A673 (cell line): ENCODE results near the gene TAC3. TPM values are rescaled to one million over a fixed set of nuclear protein-coding genes. Genes with fewer than 3 reads are reported as not detected.
"Not testable (repeated sequence)": the region's sequence is repeated elsewhere in the genome, so short reads cannot be mapped to it uniquely, and the experiment has no call there.

ENCODE experiments used
- BruUV-seq: library from RNA; stranded (reverse); fragments of 400-500 nt; replicated peaks from 2 replicates; lab custom pipeline; 2021; lab: Mats Ljungman, UMichigan
- CTCF ChIA-PET: fragments of 300-600 bp; sonication (Branson Sonifier 250); formaldehyde crosslinking; loops from one replicate; lab custom pipeline; 2022; ENCODE audit warnings: antibody characterized with exemption; lab: Charles Lee
- POLR2A ChIA-PET: fragments of 300-600 bp; sonication (Branson Sonifier 250); formaldehyde crosslinking; loops from one replicate; lab custom pipeline; 2022; ENCODE audit warnings: antibody characterized with exemption; ENCODE audit not compliant: low non-redundant PET; lab: Charles Lee
- DNase-seq: peaks from one replicate; pipeline ENCODE4 v3.0.0-alpha.2; 2015; ENCODE audit warnings: low spot score
- H3K27ac ChIP-seq: fragments of 200-600 bp; sonication (generic); 2 replicates; pipeline ENCODE4 v1.5.1; 2016; ENCODE audit warnings: mixed run types, low read depth, mild to moderate bottlenecking, mixed read lengths, antibody characterized with exemption, low read length; ENCODE audit not compliant: poor library complexity, severe bottlenecking
- H3K27me3 ChIP-seq: fragments of 200-600 bp; sonication (generic); replicated peaks from 2 replicates; pipeline ENCODE4 v1.6.1; 2017; ENCODE audit warnings: mixed run types, low read depth, mild to moderate bottlenecking, mixed read lengths, antibody characterized with exemption, low read length; ENCODE audit not compliant: insufficient read depth, poor library complexity
- H3K36me3 ChIP-seq: fragments of 200-600 bp; sonication (generic); 2 replicates; pipeline ENCODE4 v1.6.1; 2016; ENCODE audit warnings: mixed run types, mild to moderate bottlenecking, mixed read lengths, antibody characterized with exemption, low read length; ENCODE audit not compliant: insufficient read depth, poor library complexity, severe bottlenecking
- H3K4me1 ChIP-seq: fragments of 200-600 bp; sonication (generic); 2 replicates; pipeline ENCODE4 v1.6.1; 2017; ENCODE audit warnings: mixed run types, mild to moderate bottlenecking, mixed read lengths, antibody characterized with exemption, low read length; ENCODE audit not compliant: insufficient read depth, poor library complexity, severe bottlenecking
- H3K4me3 ChIP-seq: fragments of 200-600 bp; sonication (generic); 2 replicates; pipeline ENCODE4 v1.5.1; 2016; ENCODE audit warnings: low read depth, mixed run types, mild to moderate bottlenecking, mixed read lengths, low read length; ENCODE audit not compliant: poor library complexity, severe bottlenecking
- H3K9me3 ChIP-seq: fragments of 200-600 bp; sonication (generic); 2 replicates; pipeline ENCODE4 v1.6.1; 2016; ENCODE audit warnings: mixed run types, low read depth, mild to moderate bottlenecking, mixed read lengths, antibody characterized with exemption, low read length; ENCODE audit not compliant: poor library complexity, severe bottlenecking
- CTCF ChIP-seq: fragments of 300-800, 200-600 bp; sonication (generic); conservative IDR thresholded peaks from 2 replicates; pipeline ENCODE4 v1.5.1; 2017; ENCODE audit warnings: low read depth, mild to moderate bottlenecking, antibody characterized with exemption, low read length, moderate library complexity, mixed read lengths
- EZH2 ChIP-seq: fragments of 200-600 bp; sonication (generic); IDR thresholded peaks from 2 replicates; pipeline ENCODE4 v1.6.1; 2017; ENCODE audit warnings: borderline replicate concordance, low read depth, mild to moderate bottlenecking, mixed read lengths, antibody characterized with exemption, low read length; ENCODE audit not compliant: poor library complexity, severe bottlenecking
- intact Hi-C: fragments of 100-400 bp; cut with micrococcal nuclease; formaldehyde crosslinking; loops from one replicate; pipeline ENCODE4 v1.10.0; 2022; ENCODE audit not compliant: unreplicated experiment
- total RNA-seq: library from RNA; stranded (reverse); gene quantifications from 2 replicates; pipeline ENCODE4 v1.2.3, GENCODE V29; 2021

The TAC3 gene
- total RNA-seq, 1 experiment from 2014 or later: not detected

- Histone ChIP-seq H3K9me3 (no peaks in the 10 kb centered on the region), H3K4me1 (no peaks in the 10 kb centered on the region), H3K4me3 (no peak overlapping the region), H3K27ac (no peak overlapping the region), H3K36me3 (no peaks in the 10 kb centered on the region), H3K27me3 (no peaks in the 10 kb centered on the region)
- DNase-seq: no peak
- CTCF ChIA-PET: interaction anchor here (0.6 kb wide), 1 partner anchor 23 kb away, joined by 3 read pairs; no protein-coding TSS in a partner anchor
- TF ChIP-seq EZH2 (no peak), CTCF (no peak)
- intact Hi-C loops: no loop called here
- BruUV-seq: no TSS peak
- POLR2A ChIA-PET: no interaction called here
These were observed 37.8 kb downstream of the TAC3 start for GRCh38 chr12:56978397-56979138.

- H3K4me1 ChIP-seq, H3K36me3 ChIP-seq, CTCF ChIA-PET, DNase-seq, POLR2A ChIA-PET, H3K9me3 ChIP-seq, H3K4me3 ChIP-seq, BruUV-seq, H3K27me3 ChIP-seq, H3K27ac ChIP-seq, intact Hi-C loops: not testable (repeated sequence)
These were observed 39.0 kb downstream of the TAC3 start for GRCh38 chr12:56977361-56977760.

- DNase-seq, H3K27ac ChIP-seq, intact Hi-C loops, BruUV-seq, H3K4me3 ChIP-seq, CTCF ChIA-PET, H3K36me3 ChIP-seq, H3K9me3 ChIP-seq, H3K4me1 ChIP-seq, POLR2A ChIA-PET, H3K27me3 ChIP-seq: not testable (repeated sequence)
These were observed 42.1 kb downstream of the TAC3 start for GRCh38 chr12:56974224-56974623.

GRCh38 chr12:56968910-56969309, 47.4 kb downstream of the TAC3 start:
- H3K4me1 ChIP-seq, BruUV-seq, POLR2A ChIA-PET, DNase-seq, H3K36me3 ChIP-seq, H3K4me3 ChIP-seq, intact Hi-C loops, CTCF ChIA-PET, H3K27me3 ChIP-seq, H3K9me3 ChIP-seq, H3K27ac ChIP-seq: not testable (repeated sequence)

- DNase-seq, intact Hi-C loops, H3K4me3 ChIP-seq, H3K36me3 ChIP-seq, POLR2A ChIA-PET, CTCF ChIA-PET, H3K4me1 ChIP-seq, H3K27me3 ChIP-seq, H3K27ac ChIP-seq, BruUV-seq, H3K9me3 ChIP-seq: not testable (repeated sequence)
These were observed 50.2 kb downstream of the TAC3 start for GRCh38 chr12:56965997-56966642.

- CTCF ChIA-PET, BruUV-seq, H3K4me3 ChIP-seq, H3K9me3 ChIP-seq, intact Hi-C loops, POLR2A ChIA-PET, H3K27me3 ChIP-seq, H3K4me1 ChIP-seq, H3K36me3 ChIP-seq, DNase-seq, H3K27ac ChIP-seq: not testable (repeated sequence)
These were observed 51.2 kb downstream of the TAC3 start for GRCh38 chr12:56965124-56965523.
